Stimulated activated CD4-positive, alpha-beta T cell treated with anti-CD3 and anti-CD28 coated beads, TNF-alpha, amount 100 ng/mL, for 4 hours (primary cell): ENCODE data around the gene TBX10.
"Not testable (repeated sequence)": the region's sequence is repeated elsewhere in the genome, so short reads cannot be mapped to it uniquely, and the experiment has no call there.

Experiments
- DNase-seq, 3 experiments: peaks; one replicate each; pipeline ENCODE4 v3.0.0-alpha.2; 2020; ENCODE audit warnings: low read depth in 3 of 3

The TBX10 gene

DNA sequence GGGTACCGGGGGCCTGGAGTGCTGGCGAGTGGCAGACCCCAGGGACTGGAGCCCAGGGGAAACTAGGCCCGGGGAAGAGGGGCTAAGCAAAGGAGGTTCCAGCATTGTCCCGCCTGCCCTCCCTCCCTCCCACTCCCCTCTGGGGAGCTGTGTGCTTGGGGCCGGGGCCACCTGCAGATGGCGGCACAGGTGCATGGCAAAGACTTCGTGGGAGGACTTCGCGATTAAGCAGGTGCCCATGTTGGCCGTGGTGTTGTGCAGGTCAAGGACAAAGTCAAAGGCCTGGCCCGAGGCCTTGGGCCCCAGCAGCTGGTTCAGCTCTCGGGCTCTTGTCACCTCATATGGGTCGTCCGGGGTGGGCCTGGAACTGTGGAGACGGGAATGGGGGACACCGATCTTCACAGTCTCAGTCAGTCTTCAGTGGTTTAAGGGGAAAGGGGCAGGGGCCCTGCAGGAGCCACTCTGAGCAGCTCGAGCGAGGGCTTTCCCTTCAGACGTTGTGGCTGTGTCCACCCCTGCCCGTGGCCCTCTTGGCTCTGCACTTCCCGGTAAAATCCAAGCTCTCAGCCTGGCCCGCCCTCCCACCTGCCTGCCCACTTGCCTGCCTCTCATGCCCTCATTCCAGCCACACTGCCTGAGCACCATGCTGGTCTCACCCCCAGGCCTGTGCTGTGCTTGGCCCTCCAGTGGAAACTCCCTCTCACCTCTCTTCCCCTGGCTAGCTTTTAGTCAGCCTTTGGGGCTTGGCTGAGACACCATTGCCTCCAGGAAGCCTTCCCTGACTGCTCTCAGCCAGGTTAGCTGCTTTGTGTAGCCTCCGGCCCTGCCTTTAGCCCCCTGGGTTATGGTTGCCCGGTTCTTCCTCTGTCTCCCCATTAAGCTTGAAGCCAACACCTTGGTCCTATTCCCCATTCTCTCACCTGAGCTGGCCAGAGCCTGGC is 6.2 kb upstream of the TBX10 start:
- DNase-seq: no peak

DNA sequence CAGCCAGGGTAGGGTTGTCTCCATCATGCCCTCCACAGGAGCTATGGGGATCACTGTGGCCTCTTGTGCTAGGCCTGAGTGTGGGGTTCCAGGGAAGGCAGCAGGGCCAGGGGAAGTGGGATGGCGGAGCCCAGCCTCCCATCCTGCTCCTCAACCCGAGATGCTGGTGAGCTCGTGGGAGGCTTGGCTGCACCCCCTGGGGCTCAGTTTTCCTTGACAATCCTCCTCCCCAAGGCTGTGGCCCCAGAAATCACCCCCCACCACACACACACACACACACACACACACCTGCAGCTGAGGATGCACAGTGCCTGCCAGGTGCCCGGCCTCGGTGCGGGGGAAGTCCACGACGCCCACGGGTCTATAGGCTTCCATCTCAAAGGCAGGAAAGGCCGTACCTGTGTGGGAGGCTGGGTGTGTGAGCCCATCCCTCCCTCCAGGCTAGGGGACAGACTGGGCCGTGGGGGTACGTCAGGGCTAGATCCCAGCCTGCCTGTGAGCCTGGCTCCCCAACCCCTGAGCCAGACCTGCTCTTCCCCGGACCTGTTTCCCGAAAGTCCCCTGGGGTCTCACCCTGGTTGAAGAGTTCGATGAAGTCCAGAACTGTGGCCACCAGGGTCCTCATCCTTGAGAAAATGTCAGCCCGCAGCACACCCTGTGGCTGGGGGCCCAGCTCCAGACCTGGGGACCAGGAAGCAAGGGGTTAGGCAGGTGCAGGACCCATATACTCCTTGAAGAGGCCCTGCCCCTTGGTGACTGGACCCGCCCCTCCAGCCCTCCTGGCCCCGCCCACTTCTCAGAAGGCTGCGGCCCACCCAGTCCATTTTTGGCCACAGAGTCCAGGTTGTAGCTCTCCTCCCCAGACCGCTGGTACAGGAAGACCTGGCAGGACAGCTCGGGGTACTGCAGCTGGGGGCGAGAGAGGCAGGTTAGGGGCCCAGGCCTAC is 5.2 kb upstream of the TBX10 start:
- no peak for DNase-seq

DNA sequence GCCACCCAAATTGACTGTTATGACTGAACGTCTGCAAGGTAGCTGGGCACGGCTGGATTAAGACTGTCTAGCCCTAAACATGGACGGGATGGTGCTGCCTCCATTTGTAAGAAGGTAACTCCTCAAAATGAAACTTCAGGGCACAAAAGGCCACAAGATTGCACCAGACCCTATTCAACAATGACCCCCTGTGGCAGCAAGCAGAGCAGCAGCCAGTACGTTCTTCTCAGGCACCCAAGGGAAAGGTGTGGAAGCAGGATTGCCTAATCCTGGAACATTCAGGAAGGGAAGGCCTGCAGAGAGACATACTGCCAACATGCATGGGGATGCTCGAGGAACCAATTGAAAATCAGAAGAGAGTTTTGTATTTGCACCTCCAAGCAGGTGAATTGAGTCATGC is 4.5 kb upstream of the TBX10 start:
- DNase-seq: no peak

DNA sequence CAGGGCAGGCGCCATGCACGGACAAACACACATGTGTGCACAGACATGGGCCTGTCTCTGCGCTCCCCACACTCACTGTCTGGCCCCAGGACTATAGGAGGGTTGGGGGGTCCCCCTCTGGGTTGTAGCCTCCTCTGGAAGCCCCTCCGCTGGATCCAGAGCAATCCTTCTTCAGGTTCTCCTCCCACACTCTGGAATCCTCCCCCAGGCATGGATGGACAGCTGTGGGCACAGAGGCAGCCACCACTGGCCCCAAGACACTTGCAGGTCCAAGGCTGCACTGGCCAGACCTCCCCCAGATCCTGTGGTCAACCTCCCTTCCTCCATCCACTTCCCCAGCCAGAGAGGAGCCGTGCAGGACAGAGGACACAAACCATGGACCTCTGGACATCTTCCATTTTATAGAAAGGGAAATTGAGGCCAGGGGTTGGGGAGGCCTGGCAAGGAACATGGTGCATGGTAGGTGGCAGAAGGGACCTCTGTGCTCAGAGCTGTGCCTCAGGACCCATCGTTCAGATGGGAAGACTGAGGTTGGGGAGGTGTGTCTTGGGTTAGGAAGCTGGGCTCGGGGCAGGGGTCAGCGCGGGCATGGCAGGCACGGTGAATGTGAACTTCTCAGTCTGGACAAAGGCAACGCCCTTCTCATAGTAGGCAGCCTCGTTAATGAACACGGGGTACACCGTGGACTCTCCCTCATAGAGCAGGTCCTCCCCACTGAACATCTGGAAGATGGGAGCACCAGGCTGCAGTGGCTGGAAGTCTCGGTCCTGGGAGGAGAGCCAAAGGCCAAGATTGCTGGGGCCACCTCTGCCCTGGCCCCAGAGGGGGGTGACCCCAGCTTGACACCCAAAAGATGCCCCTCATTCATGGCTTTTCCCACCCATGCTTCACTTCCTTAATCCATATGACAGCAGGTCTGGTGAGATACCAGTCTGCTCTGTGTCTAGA is 2.9 kb upstream of the TBX10 start:
- no peak for DNase-seq

DNA sequence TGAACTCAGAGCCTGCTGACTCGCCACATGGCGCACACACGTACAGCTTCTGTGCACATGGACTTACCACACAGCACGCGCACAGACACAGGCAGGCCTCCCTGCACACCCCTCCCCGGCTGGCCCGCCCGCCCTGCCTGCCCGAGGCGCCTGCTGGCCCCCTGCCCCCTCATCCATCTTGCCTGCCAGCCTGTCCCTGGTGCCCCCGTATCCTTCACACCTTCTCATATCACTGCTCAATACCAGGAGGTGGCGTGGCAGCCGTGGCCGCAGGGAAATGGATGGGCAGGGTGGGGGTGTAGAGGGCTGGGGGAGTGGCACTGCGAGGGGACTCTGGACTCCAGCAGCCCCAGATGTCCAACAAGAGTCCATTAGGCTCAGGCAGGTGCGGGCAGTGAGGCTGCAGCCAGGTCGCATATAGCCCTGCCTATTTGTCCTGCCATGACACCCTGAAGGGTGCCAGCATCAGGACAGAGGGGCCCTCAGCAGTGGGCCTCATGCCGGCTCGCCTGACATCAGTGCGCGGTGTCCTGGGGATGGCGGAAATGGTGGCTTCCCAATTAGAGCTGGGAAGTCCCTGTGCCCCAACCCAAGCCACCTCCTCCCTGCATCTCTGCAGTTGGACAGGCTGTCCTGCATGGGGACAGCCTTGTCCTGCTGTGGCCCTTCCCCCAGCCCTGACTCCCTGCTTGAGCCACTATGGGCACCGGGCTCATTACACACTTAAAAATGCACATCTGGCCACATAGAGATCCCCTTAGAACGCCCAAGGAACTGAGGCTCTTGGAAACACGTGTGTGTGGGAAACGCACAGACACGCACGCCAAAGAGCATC is 2.0 kb upstream of the TBX10 start:
- DNase-seq: no peak

DNA sequence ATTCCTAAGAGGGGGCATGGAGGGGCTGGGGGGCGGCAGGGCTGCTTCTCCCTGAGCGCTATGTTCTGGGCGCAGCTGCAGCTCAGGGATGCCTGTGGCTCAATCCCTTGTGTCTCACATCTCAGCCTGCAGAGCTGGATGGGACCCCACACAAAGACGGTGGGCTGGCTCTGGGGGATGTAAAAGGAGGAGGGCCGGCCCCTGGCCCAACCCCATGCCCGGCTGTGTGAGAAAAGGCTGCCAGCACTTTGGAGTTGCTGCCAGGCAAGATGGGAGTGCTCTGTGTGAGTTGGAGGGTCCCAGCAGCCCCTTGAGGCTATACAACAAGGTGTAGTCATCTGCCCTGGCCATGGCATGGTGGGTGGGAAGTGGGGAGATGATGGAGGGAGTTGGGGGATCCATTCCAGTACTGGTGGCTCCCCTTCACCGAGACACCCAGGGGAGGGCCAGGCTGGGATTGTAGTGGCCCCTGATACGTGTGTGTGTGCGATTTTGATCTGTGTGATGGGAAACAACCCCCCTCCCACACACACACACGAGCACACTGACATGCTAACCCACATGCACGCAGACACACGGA is 1.3 kb upstream of the TBX10 start:
- no peak for DNase-seq

DNA sequence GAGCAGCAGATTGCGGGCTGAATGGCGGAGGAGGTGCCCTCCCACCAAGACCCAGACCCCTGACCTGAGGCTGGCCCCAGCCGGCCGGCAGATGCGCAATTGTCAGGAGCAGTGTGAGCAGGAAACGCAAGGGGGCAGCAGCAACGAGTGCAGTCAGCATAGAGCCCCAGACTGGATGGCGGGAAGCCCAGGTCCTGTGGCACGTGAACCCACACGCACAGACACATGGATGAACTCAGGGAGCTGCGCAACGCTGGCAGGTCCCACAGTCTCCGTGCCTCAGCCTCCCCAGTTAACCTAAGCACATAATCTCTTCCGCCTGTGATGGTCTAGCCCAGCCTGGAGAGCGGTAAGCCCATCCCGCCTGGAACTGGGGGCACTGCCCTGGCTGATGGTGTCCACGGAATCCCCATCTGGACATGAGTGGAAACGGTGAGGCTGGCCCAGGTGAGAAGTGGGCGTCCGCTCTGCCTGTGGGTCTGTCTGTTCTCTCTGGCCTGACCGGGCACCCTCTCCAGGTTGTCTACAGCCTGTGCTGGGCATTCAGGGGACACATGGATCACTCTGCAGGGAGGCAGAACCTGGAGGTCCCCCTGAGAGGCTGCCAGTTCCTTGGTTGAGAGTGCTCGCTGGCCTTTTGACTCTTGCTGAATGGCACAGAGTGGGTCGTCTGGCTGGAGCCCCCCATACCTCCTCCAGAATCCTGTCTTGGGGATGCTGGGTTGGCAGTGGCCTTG is 626 bp upstream of the TBX10 start:
- DNase-seq: peak; percentile 33 to 44 (median 35)

DNA sequence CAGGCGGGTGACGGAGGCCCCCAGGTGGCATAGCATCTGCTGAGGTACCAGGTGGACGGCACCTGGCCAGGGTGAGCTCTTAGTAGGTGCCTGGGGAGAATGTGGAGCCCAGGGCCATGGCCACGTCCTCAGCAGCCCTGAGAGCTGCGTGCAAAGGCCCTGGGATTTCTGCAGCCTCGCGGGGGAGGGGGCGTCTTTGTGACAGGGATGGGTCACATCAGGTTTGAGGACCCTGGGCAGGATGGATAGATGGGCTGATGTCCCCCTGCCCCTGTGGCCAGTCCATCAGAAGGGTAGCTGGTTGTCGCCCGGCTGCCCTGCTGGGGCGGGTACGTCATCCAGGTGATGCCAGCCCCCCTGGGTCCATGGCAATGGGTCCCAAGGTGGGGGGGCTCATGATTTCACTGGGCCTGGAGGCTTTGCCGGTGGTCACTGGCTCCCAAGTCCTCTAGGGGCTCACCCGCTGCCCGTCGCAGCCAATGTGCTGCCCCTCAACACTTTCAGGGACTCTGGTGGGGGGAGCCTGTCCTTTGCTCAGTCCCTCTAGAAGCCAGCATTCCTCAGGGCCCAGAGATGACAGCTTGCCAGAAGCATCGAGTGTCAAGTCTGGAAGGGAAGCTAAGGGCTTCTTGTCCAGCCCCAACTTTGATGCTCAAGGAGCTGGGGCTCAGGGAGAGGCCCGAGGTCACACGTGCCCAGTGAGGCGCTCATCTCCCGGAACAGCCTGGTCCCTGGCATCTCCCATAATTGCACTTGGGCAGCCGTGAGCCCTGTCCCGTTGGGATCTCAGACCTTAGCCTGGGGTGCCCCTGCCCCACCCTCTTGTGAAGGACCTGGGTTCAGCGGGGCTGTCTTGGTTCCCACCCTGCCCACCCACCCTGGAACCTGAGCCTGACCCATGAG is 777 bp downstream of the TBX10 start:
- no peak for DNase-seq

DNA sequence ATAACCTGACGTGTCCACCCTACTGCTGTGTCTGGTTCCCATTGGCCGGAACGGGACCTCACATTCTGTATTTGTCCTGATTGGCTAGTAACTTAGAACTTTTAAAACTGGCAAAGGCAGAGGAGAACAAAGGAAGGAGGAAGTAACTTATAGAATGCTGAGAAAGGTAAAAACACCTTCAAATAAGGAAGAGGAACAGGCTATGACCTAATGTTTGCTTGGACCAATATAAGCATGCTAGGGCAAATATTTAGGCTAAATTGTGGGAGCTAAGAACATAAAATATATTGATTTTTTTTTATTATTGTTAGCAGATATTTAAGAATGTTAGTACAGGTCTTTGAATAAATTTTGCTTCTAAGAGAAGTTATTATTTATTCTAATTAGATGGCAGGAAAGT is 2.1 kb downstream of the TBX10 start:
- DNase-seq: not testable (repeated sequence)

DNA sequence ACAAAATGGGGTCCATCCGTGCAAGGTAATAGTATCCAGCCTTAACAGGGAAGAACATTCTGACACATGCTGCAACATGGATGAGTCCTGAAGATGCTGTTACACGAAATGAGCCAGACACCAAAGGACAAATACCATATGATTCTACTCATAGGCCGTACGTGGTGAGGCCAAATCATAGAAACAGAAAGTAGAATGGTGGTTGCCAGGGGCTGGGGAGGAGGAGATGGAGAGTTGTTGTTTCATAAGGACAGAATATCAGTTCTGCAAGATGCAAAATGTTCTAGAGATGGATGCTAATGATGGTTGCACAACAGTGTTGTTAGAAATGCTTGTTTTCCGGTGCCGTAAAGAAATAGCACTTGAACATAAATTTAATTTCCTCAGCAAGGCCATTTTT is 2.6 kb downstream of the TBX10 start:
- DNase-seq: no peak

DNA sequence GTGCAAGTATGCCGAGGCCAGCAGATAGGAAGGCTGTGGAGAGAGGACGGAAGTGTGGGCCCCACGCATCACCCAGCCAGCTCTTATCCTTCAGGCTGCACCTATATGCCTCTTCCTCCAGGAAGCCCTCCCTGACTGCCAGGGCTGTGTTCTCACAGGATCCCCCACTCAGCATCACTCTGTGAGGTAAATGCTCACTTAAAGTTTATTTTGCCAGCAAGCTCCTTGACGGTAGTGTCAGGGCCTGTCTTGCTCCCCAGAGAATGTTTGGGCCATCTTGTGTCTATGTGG is 4.4 kb downstream of the TBX10 start:
- DNase-seq: no peak

DNA sequence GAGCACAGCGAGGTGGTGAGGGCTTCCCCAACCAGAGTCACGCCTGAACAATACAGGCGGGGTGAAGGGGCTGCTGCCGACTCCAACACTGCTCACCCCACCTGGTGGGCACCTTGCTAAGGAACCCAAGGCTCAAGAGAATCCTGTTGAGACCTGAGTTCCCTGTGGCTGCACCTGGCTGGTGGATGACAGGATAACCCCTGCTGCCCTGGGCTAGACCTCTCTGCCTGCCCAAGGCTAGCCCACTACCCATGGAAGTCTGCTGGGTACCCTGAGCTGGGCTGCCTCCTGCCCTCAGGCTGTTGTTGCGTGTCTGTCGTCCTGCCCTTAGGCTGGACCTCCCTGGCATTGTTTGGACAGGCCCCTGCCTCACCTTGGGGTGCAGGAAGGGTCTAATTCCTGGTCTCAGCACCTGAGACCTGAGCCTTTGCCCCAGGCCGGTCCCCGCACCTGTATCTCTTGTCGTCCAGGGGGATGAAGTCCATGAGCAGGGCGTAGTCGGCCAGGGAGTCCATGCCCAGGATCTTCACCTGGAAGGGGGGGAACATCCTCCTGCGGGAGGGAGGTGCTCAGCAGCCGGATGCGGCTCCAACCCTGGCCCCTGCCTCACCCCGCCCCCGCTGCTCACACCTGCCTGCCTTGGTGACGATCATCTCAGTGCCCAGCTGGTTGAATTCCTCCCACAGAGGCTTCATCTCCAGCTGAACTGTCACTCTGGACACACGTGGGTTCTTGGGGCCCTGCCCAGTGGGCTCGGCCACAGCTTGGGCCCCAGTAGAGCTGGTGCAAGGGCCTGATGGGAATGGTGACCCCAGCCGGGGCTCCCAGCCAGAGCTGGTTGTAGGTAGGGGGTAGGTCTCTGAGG is 5.0 kb downstream of the TBX10 start:
- no peak for DNase-seq

DNA sequence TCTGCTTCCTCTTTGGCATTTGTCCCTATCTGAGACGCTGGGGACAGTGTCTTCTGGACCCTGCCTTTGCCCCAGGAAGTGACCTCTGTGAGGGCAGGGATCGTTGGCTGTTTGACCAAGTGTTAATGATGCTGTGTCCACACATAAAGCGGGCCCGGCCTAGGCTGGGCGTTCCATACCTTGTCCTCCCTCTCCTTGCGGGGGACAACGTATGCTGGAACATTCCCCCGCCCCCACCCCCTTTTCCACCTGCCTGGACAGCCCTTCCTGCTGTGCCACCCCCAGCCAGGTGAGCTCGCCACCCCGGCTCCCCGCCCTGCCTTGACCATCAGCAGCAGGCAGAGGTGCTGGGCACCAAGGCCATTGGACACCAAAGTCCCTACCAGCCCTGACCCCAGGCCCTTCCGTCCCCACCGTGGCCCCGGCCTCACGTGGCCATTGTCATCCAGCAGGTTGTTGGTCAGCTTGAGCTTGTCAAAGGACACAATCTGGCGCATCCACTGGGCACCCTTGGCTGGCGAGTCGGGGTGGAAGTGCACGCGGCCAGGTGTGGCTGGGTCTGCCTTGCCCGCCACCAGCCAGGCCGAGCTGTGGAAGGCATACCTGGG is 5.7 kb downstream of the TBX10 start:
- DNase-seq: no peak

DNA sequence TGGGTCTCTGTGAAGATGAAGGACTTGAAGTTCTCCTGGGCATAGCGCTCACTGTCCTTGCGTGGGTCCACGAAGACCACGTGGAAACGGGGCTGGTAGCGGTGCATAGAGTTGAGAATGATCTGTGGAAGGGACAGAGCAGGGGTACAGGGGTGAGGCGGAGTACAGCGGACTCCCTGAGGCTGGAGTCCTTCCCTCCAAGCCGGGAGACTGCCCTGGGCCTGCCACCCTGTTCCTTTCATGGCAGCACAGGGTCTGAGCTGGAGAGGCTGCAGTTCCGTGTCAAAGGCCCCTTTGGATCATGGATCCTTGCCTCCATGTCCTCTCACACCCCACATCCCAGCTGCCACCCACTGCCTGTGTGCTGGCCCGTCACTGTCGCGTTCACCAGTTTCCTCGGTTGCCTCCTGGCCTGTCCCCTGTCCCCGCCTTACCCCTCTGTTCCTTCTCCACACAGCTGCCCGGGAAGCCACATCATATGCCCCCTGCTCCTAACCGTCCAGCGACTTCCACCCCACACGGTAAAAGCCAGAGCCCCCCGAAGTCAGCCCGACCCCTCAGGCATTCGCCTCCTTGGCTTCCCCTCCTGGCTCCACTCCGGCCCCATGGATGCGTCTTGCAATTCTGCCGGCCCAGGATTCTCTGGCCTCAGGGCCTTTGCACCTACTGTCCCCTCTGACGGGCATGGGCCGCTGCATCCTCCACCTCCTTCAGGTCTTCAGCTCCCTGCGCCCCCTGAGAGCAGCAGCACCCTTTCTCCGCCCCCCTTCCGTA is 6.4 kb downstream of the TBX10 start:
- no peak for DNase-seq

DNA sequence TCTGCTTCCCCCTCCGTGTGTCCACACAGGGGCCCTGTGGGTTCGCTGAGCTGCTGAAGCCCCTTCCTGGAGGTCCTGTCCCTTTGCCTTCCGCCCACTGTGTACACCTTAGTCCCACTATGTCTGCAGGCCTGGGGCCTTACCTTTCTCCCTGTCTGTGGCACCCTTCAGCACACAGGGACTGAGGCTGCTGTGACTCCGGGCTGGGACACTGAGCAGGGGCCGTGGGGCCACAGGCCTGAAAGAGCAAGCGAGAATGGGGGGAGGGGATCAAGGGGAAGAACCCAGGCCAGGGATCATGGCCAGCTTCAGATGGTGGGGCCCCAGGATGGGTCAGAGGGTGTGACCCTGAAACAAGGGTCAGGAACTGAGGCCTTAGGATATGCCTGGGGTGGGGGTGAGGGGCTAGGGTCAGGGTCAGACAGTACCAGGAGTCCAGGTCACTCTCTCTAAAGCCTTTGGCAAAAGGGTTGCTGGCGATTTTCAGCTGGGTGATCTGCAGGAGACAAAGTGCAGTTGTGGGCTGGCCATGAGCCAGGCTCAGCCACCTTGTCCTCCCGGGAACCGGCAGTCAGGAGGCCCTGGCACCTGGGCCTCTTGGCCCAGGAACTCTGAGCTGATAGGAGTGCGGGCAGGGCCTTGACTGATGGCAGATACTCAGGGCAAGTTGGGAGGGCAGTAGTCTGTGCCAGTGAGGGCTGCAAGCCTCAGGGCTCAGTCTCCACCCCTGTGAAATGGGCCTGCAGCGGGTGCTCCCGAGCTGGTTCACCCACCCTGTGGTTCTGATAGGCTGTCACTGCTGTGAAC is 7.2 kb downstream of the TBX10 start:
- no peak for DNase-seq

DNA sequence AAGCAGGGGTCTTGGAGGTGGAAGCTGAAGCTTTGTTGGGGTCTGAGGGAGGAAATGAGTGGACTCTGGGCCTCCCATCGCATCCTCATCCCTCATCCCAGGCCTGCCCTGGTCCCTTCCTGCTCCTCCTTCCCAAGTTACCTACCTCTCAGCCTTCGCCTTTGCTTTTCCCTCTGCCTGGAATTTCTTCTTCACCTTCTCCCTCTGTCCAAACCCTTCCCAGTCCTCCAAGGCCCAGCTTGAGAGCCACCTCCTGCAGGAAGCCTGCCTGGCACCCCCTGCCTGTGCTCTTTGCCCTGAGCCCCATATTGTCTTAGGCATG is 7.7 kb downstream of the TBX10 start:
- DNase-seq: no peak
